Esophagus squamous epithelium (tissue), 4 donors: ENCODE measurements around the gene RAB11FIP5.

ENCODE experiments used
- POLR2A ChIP-seq, 4 donors: fragments of 450-650 bp; IDR thresholded peaks; one replicate each; pipeline ENCODE4 v1.6.1; 2017; ENCODE audit warnings: antibody characterized with exemption in 4 of 4, mild to moderate bottlenecking in 4 of 4, moderate library complexity in 3 of 4
- TF ChIP-seq, protein P1 (sequence below), 6 experiments: fragments of 450-650 bp in 4 of 6; fragments of 200-600 bp in 2 of 6; sonication (generic) in 2 of 6; IDR thresholded peaks; one replicate each; pipeline ENCODE4 v1.5.1; 2016 to 2019; ENCODE audit warnings: antibody characterized with exemption in 6 of 6, mild to moderate bottlenecking in 4 of 6, moderate library complexity in 4 of 6

DNA sequence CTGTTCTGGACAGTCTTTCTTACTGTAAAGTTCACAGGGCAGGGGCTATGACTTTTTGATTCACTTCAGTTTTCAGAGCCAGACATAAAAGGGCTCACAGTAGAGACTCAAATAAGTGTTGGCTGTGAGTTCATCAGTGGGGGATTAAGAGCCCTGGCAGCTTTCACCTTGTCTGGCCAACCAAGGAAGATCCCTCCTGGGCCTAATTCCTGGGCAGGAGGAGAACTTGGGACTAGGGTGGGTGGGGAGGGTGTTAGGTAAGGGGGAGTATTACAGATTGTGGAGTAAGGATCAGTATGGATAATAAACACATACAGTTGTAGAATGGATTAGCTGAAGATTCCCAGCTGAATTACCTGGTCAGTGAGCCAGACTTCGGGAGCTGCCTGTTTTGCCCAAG lies 40.3 kb downstream of the RAB11FIP5 start:
- TF ChIP-seq, protein P1, sequence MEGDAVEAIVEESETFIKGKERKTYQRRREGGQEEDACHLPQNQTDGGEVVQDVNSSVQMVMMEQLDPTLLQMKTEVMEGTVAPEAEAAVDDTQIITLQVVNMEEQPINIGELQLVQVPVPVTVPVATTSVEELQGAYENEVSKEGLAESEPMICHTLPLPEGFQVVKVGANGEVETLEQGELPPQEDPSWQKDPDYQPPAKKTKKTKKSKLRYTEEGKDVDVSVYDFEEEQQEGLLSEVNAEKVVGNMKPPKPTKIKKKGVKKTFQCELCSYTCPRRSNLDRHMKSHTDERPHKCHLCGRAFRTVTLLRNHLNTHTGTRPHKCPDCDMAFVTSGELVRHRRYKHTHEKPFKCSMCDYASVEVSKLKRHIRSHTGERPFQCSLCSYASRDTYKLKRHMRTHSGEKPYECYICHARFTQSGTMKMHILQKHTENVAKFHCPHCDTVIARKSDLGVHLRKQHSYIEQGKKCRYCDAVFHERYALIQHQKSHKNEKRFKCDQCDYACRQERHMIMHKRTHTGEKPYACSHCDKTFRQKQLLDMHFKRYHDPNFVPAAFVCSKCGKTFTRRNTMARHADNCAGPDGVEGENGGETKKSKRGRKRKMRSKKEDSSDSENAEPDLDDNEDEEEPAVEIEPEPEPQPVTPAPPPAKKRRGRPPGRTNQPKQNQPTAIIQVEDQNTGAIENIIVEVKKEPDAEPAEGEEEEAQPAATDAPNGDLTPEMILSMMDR (IDR thresholded peaks at IDR 0.05) = no peak
- no peak for TF ChIP-seq POLR2A (IDR thresholded peaks at IDR 0.05)
